A673 (cell line): ENCODE results near the gene FBN3.

Experiments
- EZH2 ChIP-seq: fragments of 200-600 bp; sonication (generic); IDR thresholded peaks from 2 replicates; pipeline ENCODE4 v1.6.1; 2017; ENCODE audit warnings: borderline replicate concordance, low read depth, mild to moderate bottlenecking, mixed read lengths, antibody characterized with exemption, low read length; ENCODE audit not compliant: poor library complexity, severe bottlenecking
- TF ChIP-seq, protein P1 (sequence below): fragments of 300-800, 200-600 bp; sonication (generic); conservative IDR thresholded peaks from 2 replicates; pipeline ENCODE4 v1.5.1; 2017; ENCODE audit warnings: low read depth, mild to moderate bottlenecking, antibody characterized with exemption, low read length, moderate library complexity, mixed read lengths

DNA sequence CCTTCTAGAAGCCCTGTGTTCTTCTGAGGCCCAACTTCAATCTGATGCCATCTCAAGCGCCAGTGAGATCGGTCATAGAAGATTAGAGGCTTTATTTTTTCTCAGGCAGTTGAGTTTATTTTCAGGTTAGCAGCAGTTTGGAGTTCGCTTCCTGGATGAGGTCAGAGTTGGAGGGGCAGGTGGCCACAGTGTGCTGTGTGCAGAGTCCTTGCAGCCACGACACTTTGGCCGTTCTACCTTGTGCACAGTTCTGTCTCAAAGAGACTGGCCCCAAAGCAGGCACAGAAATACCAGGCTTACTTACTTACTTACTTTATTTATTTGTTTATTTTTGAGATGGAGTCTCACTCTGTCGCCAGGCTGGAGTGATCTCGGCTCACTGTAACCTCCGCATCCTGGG, 128.0 kb downstream of the FBN3 start:
- TF ChIP-seq, protein P1, sequence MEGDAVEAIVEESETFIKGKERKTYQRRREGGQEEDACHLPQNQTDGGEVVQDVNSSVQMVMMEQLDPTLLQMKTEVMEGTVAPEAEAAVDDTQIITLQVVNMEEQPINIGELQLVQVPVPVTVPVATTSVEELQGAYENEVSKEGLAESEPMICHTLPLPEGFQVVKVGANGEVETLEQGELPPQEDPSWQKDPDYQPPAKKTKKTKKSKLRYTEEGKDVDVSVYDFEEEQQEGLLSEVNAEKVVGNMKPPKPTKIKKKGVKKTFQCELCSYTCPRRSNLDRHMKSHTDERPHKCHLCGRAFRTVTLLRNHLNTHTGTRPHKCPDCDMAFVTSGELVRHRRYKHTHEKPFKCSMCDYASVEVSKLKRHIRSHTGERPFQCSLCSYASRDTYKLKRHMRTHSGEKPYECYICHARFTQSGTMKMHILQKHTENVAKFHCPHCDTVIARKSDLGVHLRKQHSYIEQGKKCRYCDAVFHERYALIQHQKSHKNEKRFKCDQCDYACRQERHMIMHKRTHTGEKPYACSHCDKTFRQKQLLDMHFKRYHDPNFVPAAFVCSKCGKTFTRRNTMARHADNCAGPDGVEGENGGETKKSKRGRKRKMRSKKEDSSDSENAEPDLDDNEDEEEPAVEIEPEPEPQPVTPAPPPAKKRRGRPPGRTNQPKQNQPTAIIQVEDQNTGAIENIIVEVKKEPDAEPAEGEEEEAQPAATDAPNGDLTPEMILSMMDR, result no peak
- no peak for TF ChIP-seq EZH2
